GM12865 (cell line): Measurements from ENCODE around the gene LSM3.

Experiments used
- DNase-seq: peaks from one replicate; pipeline ENCODE4 v3.0.0; 2010; ENCODE audit warnings: low read depth
- H3K4me3 ChIP-seq: 2 replicates; pipeline ENCODE4 v1.5.1; 2011; ENCODE audit warnings: mild to moderate bottlenecking, low read depth, low read length, control low read depth
- TF ChIP-seq, protein P1 (sequence below): IDR thresholded peaks from 2 replicates; pipeline ENCODE4 v1.5.1; 2011; ENCODE audit warnings: low read length, control low read depth, low read depth, inconsistent platforms; ENCODE audit not compliant: insufficient read depth; ENCODE audit errors: missing control alignments

Gene LSM3

DNA sequence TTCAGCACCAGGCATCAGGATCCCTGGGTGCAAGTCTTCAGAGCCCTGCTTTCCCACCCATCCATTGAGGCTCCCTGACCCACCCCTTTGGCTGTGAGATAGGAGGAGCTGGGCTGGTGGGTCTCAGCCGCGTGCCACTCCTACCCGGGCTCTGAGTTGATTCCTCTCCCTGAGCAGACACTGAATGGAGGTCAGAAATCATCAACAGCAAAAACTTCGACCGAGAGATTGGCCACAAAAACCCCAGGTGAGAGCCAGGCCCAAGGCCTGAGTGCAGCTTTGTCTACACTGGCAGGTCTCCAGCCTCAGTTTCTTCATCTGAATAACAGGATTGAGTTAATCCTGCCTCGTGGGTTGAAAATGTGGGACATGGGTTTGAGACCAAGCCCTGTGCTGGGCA lies 45.9 kb upstream of the LSM3 start:
- TF ChIP-seq, protein P1, sequence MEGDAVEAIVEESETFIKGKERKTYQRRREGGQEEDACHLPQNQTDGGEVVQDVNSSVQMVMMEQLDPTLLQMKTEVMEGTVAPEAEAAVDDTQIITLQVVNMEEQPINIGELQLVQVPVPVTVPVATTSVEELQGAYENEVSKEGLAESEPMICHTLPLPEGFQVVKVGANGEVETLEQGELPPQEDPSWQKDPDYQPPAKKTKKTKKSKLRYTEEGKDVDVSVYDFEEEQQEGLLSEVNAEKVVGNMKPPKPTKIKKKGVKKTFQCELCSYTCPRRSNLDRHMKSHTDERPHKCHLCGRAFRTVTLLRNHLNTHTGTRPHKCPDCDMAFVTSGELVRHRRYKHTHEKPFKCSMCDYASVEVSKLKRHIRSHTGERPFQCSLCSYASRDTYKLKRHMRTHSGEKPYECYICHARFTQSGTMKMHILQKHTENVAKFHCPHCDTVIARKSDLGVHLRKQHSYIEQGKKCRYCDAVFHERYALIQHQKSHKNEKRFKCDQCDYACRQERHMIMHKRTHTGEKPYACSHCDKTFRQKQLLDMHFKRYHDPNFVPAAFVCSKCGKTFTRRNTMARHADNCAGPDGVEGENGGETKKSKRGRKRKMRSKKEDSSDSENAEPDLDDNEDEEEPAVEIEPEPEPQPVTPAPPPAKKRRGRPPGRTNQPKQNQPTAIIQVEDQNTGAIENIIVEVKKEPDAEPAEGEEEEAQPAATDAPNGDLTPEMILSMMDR = no peak
- DNase-seq = no peak
- H3K4me3 ChIP-seq = no peak overlapping the region

DNA sequence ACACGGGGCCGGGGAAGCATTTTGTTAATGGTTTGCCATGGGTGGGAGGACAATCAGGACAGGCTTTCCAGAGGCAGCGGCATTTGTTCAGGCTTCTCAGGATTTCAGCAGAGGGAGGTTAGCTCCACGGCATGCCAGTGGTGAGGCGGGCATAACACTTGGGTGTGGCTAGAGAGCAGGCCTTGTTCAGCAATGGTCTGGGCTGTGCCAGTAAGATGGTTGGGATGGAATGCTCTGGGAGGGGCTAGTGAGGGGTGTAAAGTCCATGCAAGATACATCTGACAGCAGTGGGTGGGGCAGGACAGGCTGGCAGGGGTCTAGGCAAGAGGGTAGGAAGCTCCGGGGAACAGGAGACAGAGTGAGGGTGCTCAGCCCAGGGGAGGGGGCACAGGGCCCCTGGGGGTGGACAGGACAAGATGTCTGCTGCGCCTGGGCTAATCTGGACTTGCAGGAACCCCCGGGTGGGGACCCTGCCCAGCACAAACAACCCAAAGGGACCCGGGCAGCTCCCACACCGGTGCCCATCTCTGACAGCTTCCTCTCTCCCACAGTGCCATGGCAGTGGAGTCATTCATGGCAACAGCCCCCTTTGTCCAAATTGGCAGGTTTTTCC lies 45.3 kb upstream of the LSM3 start:
- no peak overlapping the region for H3K4me3 ChIP-seq
- DNase-seq = no peak
- TF ChIP-seq, protein P1 = no peak

DNA sequence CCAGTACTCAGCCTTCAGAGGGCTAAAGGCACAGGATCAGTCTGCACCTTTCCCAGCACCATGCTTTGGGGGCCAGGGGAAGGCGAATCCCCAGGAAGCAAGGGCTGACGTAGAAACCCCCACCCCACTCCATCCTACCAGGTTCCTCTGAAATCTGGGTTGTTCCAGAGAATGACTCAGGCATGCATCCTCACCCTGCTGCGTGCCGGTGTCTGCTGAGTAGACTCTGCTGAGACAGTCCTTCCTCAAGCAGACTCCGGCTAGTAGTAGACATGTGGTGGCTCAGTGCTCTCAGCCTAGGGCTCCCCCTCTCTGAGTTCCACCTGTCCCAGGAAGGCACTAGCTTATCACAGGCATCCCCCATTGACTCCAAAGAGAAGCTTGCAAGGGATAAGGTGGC lies 44.7 kb upstream of the LSM3 start:
- DNase-seq = no peak
- TF ChIP-seq, protein P1 = no peak
- H3K4me3 ChIP-seq = no peak overlapping the region

DNA sequence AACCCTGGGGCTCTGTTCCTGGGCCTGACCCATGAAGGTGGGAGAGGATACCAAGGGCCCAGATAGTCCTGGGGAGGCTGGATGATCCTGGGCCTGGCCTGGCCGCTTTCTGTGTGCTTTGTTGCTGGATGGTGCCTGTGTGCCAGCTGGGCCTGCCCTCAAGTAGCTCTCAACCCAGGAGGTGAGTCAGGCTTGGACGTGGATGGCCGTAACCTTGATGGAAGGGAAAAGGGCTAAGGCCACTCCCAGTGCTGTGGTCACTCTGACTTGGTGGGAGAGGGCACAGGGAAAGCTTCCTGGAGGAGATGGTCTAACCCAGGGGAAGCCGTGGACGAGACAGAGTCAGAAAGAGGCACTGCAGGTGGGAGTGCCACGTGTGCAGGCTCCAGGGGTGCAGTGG lies 44.3 kb upstream of the LSM3 start:
- DNase-seq = no peak
- no peak overlapping the region for H3K4me3 ChIP-seq
- TF ChIP-seq, protein P1 = no peak

DNA sequence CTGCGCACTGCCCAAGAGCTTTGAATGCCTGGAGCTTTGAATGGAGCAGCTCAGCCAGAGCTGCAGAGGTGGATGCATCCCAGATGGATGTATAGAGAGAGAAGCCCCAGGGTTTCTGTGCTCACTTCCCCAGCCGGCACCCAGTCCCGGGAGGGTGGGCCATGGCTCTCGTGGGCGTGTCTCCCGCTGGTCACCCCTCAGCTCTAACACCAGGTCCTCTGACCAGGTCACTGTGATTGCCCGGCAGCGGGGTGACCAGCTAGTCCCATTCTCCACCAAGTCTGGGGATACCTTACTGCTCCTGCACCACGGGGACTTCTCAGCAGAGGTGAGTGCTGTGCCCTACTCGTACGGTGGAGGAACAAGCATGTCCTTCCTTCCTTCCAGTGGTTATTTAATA lies 43.0 kb upstream of the LSM3 start:
- no peak for DNase-seq
- no peak overlapping the region for H3K4me3 ChIP-seq
- TF ChIP-seq, protein P1 = no peak

DNA sequence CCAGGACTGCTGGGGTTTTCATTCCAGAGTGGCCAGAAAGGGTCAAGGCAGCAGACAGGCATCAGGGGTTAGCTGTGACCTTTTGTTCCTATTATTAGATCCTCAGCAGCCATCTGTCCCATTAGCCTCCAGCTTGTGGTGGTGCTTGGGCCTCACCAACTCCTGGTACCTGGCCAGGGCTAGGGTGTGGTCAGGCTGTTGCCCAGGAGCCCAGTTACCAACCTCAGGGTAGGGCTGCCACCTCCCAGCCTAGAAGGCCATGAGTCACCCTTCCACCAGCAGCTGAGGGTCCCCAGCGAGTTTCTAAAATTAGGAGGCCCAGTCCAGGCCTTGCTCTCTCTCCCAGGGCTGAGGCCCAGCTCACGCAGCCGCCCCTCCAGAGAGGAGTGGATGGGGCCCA lies 41.6 kb upstream of the LSM3 start:
- no peak for DNase-seq
- TF ChIP-seq, protein P1 = no peak
- no peak overlapping the region for H3K4me3 ChIP-seq

DNA sequence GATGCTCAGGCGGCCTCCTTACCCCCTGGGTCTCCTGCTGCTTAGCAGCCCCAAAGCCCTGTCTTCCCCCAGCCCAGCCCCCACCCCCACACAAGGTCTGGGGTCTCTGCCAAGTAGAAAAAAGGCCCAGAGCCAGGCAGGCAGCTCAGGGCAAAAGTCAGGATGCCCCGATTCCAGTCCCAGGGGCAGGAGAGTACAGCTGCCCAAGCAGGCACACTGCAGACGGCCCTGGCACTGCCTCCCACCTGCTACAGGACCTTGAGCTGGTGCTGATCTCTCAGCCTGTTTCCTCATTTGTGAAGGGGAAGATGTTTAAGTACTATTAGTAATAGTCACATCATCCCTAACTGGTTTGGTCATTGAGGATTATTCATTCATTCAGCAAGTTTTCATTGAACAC lies 41.2 kb upstream of the LSM3 start:
- DNase-seq = no peak
- TF ChIP-seq, protein P1 = no peak
- H3K4me3 ChIP-seq = no peak overlapping the region
